Amygdala (tissue), 56 donors: ENCODE measurements around the gene PDCD2L.
"Not testable (repeated sequence)": the region's sequence is repeated elsewhere in the genome, so short reads cannot be mapped to it uniquely, and the experiment has no call there.

Experiments
- DNase-seq, 56 donors: peaks; one replicate each; lab custom pipeline; 2025; lab: John Stamatoyannopoulos, UW

The PDCD2L gene

DNA sequence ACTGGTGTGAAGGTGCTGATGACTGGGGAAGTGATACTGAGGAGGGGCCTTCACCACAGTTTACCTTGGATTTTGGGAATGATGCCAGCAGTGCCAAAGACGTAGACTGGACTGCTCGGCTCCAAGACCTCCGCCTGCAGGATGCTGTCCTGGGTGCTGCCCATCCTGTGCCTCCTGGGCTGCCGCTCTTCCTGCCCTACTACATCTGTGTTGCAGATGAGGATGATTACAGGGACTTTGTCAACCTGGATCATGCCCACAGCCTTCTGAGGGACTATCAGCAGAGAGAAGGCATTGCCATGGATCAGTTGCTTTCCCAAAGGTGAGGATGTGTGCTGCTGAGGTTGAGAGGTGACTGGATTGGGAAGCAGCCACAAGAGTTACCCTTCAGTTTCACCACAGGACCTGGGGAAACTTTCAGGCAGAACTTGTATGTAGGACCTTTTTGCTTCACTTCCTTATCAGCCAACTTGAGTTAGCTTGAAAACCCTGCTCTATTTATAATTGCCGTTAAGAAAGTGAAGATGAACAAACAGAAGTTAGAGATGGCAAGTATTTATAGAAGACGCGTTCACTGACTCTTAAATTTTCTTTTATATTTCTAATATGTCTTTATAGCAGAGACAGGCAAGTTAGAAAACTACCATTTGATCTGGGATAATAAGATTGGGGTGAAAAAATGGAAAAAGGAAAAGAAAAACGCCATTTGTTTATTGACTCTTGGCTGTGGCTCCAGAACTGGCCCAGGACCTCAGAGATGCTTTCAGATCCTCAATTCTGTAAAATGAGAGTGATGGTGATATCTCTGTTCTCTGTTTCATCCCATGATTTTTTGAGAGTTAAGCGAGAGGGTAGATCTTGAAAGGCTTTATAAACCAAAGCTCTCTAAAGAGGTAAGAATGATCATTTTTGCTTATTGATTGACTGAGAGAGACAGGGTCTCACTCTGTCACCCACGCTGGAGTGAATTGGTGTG lies 5.3 kb downstream of the PDCD2L start:
- no peak for DNase-seq

- DNase-seq = no peak
Observed at GRCh38 chr19:34411216-34411615, 7.0 kb downstream of the PDCD2L start.

DNA sequence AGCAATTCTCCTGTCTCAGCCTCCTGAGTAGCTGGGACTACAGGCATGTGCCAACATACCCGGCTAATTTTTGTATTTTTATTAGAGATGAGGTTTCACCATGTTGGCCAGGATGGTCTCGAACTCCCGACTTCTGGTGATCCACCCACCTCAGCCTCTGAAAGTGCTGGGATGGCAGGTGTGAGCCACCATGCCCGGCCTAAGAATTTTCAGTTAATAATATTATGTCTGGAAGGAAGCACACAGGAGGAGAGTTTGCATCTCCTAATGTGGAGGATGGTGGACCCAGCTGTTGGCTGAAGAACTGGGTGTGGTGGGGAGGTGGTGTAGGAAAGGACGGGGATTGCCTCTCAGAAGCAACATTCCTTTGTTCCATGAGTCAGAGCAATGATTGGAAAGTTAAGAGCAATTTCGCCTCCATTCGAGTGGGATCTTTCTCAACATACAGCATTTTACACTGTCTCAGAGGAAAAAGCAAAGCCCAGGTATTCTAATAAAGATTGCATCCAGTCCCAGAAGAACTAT lies 11.9 kb downstream of the PDCD2L start:
- no peak for DNase-seq

GRCh38 chr19:34418300-34418699 lies 14.1 kb downstream of the PDCD2L start:
- DNase-seq = no peak

DNA sequence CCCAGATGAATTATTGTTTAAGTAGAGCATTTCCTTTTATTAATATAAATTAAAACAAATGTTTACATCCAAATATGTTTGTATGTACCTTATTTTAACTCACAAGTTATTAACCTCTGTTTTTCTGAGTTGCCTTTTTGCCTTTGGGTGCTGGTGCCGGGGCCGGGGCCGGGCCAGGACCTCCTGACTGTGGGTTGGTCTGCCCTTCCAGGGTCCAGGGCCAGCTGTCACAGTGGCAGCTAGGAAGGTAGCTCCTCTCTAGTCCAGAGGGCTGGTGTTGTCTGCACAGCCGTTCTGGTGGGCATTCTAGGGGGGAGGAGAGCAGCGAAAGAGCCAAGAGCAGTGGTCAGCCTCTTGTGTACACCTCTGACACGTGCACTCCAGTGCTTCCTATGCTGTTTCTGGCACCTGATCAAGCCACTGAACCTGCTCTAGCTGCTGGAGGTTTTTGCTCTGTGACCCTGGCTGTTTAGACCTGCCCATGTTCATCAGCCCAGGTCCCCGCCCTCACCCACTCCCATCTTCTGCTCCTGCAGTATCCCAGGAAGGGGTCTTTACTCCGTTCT lies 22.0 kb downstream of the PDCD2L start:
- no peak for DNase-seq

DNA sequence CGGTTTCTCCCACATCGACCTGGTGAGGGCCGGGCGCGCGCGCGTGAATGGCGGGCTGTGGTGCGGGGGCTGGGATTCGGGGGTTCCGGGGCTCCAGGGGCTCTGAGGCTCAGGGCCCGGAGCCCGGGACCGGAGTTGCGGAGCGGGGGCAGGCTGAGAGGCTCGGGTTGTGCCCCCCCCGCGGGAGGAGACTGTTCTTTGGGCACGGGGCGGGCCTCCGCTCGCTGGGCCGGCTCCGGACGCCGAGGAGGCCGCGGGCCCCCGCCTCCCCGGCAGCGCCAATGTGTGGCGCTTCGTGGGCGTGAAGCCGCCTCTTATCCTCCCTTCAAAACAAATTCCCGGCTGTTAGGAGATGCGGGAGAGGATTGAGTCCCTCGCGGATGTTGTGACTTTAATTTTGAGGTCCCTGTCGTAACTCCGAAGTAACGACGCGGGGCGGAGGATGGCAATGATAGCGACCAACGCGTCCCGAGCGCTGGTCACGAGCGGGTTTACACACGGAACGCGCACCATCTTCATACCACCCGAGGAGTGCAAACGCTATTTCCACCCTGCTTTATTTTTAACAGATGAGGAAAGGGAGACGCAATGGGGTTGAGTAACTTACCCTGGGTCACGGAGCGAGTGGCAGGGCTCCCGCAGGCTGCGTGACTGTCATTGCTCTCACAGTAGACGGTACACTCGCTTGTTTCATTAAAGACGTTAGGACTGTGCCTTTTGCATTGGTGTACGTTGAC lies 24.5 kb downstream of the PDCD2L start:
- DNase-seq = peak in 18 of 56 donors; percentile 13 to 54 (median 40)

DNA sequence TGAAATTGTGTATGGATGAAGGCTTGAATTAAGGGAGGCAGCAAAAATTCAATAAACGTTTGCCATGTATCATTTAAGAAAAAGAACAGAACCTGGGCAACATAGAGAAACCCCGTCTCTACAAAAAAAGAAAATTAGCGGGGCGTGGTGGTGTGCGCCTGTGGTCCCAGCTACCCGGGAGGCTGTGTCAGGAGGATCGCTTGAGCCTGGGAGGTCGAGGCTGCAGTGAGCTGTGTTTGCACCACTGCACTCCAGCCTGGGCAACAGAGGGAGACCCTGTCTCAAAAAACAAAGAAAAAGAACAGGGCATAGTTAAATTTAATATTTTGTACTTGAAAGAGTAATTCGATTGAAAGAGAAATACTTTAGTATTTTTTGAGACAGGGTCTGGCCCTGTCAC lies 25.4 kb downstream of the PDCD2L start:
- DNase-seq = no peak

GRCh38 chr19:34430738-34431625 lies 26.8 kb downstream of the PDCD2L start:
- no peak for DNase-seq

DNA sequence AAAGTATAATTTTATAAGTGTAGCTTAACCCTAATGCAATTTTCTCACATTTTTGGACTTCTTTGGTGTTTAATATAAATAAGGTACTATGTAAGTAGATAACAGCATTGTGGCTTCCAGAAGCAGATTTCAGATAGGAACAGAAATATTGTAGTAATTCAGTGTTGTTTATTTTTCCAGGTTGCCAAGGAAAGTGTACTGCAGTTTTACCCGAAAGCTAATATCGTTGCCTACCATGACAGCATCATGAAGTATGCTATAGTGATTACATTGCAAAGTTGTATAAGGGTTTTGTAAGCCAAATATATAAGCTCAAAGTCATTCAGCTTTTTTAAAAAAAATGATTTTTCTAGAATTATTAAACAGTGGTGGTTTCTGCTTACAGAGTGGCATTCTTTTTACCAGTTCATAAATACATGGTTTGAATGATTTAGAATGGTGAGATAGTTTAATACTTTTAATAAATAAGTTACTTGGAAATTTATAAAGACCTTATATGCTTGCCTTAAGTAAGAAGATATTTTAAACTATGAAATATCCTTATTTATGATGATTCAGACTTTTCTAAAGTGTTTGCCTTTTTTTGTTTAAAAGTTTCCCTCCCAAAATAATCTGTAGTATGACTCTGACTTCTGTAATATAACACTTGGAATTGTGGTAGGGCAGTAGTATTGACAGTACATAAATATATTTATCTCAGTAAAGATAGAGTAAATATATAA lies 27.6 kb downstream of the PDCD2L start:
- no peak for DNase-seq

DNA sequence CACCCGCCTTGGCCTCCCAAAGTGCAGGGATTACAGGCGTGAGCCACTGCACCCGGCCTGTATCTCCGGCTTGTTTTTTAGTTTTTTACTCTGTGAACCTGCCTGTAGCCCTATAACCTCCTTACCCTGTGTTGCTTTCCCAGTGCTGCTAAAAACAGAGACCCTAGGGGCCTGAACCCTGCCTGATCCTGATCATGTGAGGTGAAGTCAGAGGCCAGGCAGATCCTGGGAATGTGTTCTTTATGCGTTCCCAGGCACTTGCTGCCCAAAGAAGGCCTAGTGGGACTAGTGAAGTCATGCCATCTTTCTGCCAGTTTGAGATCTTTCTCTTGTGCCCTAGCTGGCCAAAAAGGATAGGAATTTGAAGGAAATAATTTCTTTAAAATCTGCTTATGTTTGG lies 28.6 kb downstream of the PDCD2L start:
- no peak for DNase-seq

GRCh38 chr19:34436716-34437115 lies 32.5 kb downstream of the PDCD2L start:
- DNase-seq = no peak

GRCh38 chr19:34448191-34448590 lies 44.0 kb downstream of the PDCD2L start:
- no peak for DNase-seq

DNA sequence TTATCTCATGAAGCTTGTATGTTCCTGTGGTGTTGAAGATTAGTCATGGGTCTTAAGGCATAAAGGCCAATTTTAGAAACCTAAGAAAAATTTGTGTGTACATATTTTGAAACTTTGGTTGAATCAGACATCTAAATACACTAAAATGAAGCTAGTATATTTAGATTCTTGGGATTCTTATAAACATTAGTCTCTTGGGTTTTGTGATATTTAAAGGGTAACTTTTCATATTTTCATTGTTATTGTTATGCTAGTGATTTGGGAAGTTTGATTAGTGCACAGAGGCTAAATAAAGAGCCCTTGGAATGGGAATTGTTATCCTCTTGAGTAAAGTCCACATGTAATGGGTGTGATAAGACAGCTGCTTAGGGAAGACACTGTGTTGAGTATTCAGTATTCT lies 48.5 kb downstream of the PDCD2L start:
- no peak for DNase-seq

DNA sequence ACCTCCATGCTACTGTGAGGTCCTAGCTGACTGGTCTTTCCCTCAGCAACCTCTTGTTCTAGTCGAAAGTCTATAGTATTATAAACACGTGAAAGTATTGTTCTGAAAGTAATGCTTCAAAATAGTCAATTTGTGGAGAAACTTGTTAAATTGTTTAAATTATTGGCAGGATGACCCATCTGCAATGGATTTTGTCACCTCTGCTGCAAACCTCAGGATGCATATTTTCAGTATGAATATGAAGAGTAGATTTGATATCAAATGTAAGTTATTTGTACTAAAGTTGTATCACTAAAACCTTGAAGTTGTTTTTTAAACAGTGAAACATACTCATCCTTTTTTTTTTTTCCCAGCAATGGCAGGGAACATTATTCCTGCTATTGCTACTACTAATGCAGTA lies 49.9 kb downstream of the PDCD2L start:
- no peak for DNase-seq

DNA sequence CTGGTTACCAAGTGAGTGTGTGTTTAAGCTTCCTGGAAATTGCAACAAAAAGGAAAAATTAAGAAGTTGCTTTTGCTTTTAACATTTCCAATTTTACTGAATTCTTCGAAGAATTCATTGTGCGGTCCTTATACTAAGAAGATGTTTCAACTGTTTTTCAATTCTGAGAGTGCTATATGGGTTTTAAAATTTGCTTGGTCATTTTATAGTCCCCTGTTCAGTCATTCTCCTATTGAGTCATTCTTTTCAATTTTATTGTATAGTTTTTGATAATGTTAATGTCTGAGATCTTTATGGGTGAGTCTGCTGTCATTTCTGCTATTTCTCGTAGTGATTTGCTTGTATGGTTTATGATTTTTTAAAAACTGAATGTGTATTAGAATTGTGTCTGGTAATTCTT lies 50.5 kb downstream of the PDCD2L start:
- no peak for DNase-seq

GRCh38 chr19:34455783-34456480 lies 51.7 kb downstream of the PDCD2L start:
- not testable (repeated sequence) for DNase-seq

DNA sequence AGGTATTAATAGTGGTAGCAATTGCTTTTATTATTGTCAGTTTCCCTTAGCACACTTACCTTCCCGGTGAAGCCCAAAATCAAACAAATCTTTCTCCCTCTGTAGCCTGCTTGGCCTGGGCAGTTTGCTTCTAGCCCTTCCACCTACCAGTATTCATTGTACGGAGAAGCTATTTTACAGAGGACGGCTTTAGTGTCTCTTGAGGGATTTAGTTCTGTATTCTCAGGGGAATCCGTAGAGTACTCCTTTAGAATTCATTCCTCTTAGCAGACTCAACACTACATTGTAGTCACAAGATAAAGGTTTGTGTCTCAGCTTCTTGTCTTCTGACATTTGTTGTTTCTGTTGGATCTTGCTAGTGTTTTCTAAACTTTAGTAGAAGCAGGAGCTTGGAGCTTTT lies 53.2 kb downstream of the PDCD2L start:
- no peak for DNase-seq

DNA sequence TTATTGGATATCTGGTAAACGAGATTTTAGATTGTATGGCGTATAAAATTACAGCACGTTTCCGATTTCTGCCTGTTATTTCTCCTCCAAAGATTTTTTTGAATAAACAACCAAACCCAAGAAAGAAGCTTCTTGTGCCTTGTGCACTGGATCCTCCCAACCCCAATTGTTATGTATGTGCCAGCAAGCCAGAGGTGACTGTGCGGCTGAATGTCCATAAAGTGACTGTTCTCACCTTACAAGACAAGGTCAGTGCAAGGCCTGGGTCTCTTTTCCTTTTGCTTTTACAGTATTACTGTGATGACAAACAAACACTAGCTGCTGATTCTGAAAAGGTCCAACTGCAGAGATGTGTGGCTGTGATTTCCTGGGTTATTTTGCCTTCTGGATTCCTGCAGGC lies 54.5 kb downstream of the PDCD2L start:
- DNase-seq = no peak

DNA sequence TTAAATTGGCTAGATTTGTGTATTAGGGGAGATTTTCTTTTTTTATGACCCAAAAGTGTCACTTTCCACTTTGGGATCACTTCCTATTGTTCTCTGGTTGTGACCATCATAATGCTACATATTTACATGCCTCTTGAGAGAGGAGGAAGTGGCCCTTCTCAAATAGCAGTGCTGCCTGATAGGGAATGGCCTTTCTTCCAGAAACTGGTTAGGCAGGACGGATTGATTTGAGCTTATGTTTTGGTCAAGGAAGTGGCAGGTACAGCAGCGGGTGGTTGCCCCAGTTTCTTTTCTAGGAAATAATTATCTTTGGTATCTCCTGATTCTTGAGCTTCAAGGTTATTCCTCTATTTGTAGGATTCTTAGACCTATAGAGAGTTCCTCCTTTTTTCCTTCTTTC lies 55.4 kb downstream of the PDCD2L start:
- DNase-seq = no peak
